ENCODE results near the gene OTULINL. TPM values are rescaled to one million over a fixed set of nuclear protein-coding genes. Genes with fewer than 3 reads are reported as not detected.

OTULINL gene
- total RNA-seq, 1 donor, result 0.36 TPM

DNA sequence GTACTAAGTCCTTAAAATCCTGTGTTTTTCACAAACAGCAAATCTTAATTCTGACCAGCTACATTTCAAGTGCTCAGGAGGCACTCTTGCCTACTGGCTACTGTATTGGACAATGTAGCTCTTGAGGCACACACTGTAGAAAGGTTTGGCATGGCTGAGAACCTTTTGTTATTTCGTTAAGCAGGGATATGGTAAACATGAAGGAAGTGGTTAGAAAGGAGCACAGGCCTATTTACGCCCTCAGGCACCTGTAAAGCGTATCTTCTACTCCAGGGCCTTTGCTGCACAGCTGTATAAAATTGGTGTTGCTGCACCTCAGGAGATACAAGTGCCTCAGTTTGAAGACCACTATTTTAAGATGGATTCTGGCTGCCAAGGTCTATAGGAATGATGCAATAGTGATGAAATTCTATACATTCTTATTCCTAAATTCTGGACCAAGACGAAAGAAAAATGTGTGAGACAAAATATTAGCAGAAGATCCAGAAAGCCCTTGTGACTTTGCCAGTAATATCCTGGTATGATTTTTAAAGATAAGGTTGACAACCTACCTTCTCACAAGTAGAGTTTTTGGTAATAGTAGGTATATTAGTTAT is 73.7 kb downstream of the OTULINL start:
- H3K79me2 ChIP-seq (ENCODE audit: insufficient read depth, low read length), result no peaks in the 10 kb centered on the region
- DNase-seq (ENCODE audit: insufficient read length, low spot score, missing footprints), result no peak
- H3K4me2 ChIP-seq (ENCODE audit: insufficient read depth, low read length), result no peak overlapping the region
- H3K36me3 ChIP-seq (ENCODE audit: insufficient read depth, low read length), result no peaks in the 10 kb centered on the region
- no peak overlapping the region for H2AFZ ChIP-seq (ENCODE audit: low read length)
- H4K20me1 ChIP-seq (ENCODE audit: insufficient read depth, low read length), result no peaks in the 10 kb centered on the region
- peaks cover 14% of the 10 kb centered on the region for H3K27me3 ChIP-seq (ENCODE audit: insufficient read depth, low read length)
- TF ChIP-seq, protein P1, sequence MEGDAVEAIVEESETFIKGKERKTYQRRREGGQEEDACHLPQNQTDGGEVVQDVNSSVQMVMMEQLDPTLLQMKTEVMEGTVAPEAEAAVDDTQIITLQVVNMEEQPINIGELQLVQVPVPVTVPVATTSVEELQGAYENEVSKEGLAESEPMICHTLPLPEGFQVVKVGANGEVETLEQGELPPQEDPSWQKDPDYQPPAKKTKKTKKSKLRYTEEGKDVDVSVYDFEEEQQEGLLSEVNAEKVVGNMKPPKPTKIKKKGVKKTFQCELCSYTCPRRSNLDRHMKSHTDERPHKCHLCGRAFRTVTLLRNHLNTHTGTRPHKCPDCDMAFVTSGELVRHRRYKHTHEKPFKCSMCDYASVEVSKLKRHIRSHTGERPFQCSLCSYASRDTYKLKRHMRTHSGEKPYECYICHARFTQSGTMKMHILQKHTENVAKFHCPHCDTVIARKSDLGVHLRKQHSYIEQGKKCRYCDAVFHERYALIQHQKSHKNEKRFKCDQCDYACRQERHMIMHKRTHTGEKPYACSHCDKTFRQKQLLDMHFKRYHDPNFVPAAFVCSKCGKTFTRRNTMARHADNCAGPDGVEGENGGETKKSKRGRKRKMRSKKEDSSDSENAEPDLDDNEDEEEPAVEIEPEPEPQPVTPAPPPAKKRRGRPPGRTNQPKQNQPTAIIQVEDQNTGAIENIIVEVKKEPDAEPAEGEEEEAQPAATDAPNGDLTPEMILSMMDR (IDR thresholded peaks at IDR 0.05; ENCODE audit: extremely low read depth, low read depth, low read length), result no peak
- no peak overlapping the region for H3K27ac ChIP-seq (ENCODE audit: low read depth, low read length)
- H3K4me1 ChIP-seq (ENCODE audit: insufficient read depth, low read length), result peaks cover 7% of the 10 kb centered on the region
- no peaks in the 10 kb centered on the region for H3K9me3 ChIP-seq (ENCODE audit: low read depth, low read length)
- H3K4me3 ChIP-seq (ENCODE audit: insufficient read depth, low read length), result no peak overlapping the region

DNA sequence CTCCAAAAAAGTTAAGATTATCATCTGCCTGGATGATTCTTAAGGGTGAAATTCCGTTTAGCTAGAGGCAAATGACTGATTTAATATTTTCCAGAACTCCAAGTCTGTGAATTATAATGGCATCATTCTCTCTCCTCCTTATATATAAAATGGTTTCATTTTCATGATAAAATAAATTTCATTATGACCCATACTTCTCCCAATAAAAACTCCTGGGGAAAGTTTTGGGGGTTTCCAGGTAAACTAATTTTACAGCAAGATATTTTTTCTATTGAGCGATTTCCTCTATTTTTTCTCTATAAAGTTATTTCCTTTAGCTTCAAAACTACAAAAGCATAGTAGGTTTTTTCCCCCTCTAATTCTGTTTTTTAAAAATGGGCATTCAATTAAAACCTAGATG is 75.3 kb downstream of the OTULINL start:
- Histone ChIP-seq H3K36me3 (ENCODE audit: insufficient read depth, low read length) (no peaks in the 10 kb centered on the region), H3K27ac (ENCODE audit: low read depth, low read length) (no peak overlapping the region), H3K4me1 (ENCODE audit: insufficient read depth, low read length) (peaks cover 15% of the 10 kb centered on the region), H3K9me3 (ENCODE audit: low read depth, low read length) (no peaks in the 10 kb centered on the region), H3K27me3 (ENCODE audit: insufficient read depth, low read length) (peaks cover 10% of the 10 kb centered on the region), H4K20me1 (ENCODE audit: insufficient read depth, low read length) (no peaks in the 10 kb centered on the region), H3K79me2 (ENCODE audit: insufficient read depth, low read length) (no peaks in the 10 kb centered on the region), H2AFZ (ENCODE audit: low read length) (no peak overlapping the region), H3K4me3 (ENCODE audit: insufficient read depth, low read length) (no peak overlapping the region), H3K4me2 (ENCODE audit: insufficient read depth, low read length) (no peak overlapping the region)
- no peak for DNase-seq (ENCODE audit: insufficient read length, low spot score, missing footprints)
- TF ChIP-seq, protein P1 (IDR thresholded peaks at IDR 0.05; ENCODE audit: extremely low read depth, low read depth, low read length), result no peak

DNA sequence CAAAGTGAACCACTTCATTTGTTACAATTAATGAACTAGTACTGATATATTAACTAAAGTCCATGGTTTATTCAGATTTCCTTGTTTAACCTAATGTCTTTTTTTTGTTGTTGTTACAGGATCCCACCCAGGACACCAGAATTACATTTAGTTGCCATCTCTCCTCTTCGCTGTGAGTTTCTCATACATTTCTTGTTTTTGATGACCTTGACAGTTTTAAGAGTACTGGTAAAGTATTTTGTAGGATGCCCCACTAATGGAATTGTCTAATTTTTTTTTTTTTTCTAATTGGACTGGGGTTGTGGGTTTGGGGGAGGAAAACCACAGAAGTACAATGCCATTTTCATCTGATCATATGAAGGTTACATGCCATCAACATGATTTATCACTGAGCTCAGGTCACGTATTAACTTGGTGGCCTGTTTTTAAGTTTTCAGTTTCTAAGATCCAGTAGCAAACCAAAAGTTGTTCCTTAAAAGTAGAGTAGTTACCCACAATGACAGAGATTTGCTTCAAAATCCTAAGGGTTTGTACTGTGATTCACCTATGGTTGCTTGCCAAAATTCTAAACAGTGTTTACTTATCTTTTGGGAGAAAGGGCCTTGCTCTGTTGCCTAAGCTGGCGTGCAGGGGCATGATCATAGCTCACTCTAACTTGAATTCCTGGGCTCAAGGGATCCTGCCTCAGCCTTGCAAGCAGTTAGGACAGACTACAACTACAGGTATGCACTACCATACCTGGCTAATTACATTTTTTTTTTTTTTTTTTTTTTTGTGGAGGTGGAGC is 78.4 kb downstream of the OTULINL start:
- H3K27ac ChIP-seq (ENCODE audit: low read depth, low read length), result peak overlapping the region; percentile 53
- no peaks in the 10 kb centered on the region for H3K9me3 ChIP-seq (ENCODE audit: low read depth, low read length)
- H3K4me1 ChIP-seq (ENCODE audit: insufficient read depth, low read length), result peaks cover 27% of the 10 kb centered on the region
- no peak overlapping the region for H2AFZ ChIP-seq (ENCODE audit: low read length)
- no peaks in the 10 kb centered on the region for H3K27me3 ChIP-seq (ENCODE audit: insufficient read depth, low read length)
- TF ChIP-seq, protein P1 (IDR thresholded peaks at IDR 0.05; ENCODE audit: extremely low read depth, low read depth, low read length), result no peak
- peaks cover 17% of the 10 kb centered on the region for H3K79me2 ChIP-seq (ENCODE audit: insufficient read depth, low read length)
- peak overlapping the region; percentile 42 for H3K4me2 ChIP-seq (ENCODE audit: insufficient read depth, low read length)
- H4K20me1 ChIP-seq (ENCODE audit: insufficient read depth, low read length), result peaks cover under 1% of the 10 kb centered on the region
- no peak overlapping the region for H3K4me3 ChIP-seq (ENCODE audit: insufficient read depth, low read length)
- no peaks in the 10 kb centered on the region for H3K36me3 ChIP-seq (ENCODE audit: insufficient read depth, low read length)
- peak; percentile 87 for DNase-seq (ENCODE audit: insufficient read length, low spot score, missing footprints)

DNA sequence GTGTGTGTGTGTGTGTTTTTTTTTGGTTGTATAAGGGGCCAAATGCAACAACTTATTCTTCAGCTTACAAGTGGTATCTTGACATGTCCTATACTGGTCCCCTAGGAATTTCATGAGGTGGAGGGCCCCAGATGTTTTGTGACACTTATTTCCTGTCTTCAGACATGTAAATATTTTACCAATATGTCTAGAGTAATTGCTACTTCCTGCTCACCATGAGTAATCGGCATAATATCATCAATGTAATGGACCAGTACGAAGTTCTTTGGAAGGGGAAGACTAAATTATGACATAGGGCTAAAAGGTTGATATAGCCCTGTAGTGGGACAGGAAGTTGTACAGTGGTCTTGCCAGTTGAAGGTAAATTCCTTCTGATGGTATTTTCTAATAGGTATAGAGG is 79.2 kb downstream of the OTULINL start:
- Histone ChIP-seq H3K4me2 (ENCODE audit: insufficient read depth, low read length) (no peak overlapping the region), H3K9me3 (ENCODE audit: low read depth, low read length) (no peaks in the 10 kb centered on the region), H3K4me3 (ENCODE audit: insufficient read depth, low read length) (no peak overlapping the region), H2AFZ (ENCODE audit: low read length) (no peak overlapping the region), H3K4me1 (ENCODE audit: insufficient read depth, low read length) (peaks cover 30% of the 10 kb centered on the region), H3K27ac (ENCODE audit: low read depth, low read length) (no peak overlapping the region), H3K79me2 (ENCODE audit: insufficient read depth, low read length) (peaks cover 26% of the 10 kb centered on the region), H3K27me3 (ENCODE audit: insufficient read depth, low read length) (no peaks in the 10 kb centered on the region), H4K20me1 (ENCODE audit: insufficient read depth, low read length) (peaks cover 8% of the 10 kb centered on the region), H3K36me3 (ENCODE audit: insufficient read depth, low read length) (no peaks in the 10 kb centered on the region)
- TF ChIP-seq, protein P1 (IDR thresholded peaks at IDR 0.05; ENCODE audit: extremely low read depth, low read depth, low read length), result no peak
- DNase-seq (ENCODE audit: insufficient read length, low spot score, missing footprints), result no peak
